Liver (tissue), 9 donors: ENCODE results near the gene PRPSAP1. TPM values are rescaled to one million over a fixed set of nuclear protein-coding genes. Genes with fewer than 3 reads are reported as not detected.

Source experiments
- DNase-seq: peaks from one replicate; pipeline ENCODE4 v3.0.0-alpha.2; 2017; ENCODE audit warnings: low spot score
- H3K27ac ChIP-seq, 2 donors: one replicate each; pipeline ENCODE4 v1.7.0; 2013; ENCODE audit warnings: inconsistent platforms in 2 of 2, low read length in 2 of 2, control low read depth in 1 of 2, low read depth in 1 of 2, mild to moderate bottlenecking in 1 of 2
- H3K27me3 ChIP-seq, 4 donors: one replicate each; pipeline versions ENCODE4 v1.6.1 to v1.7.0; 2013; ENCODE audit warnings: low read length in 3 of 4, inconsistent platforms in 1 of 4, mild to moderate bottlenecking in 1 of 4, moderate library complexity in 1 of 4; ENCODE audit not compliant: control insufficient read depth in 4 of 4, insufficient read depth in 4 of 4
- H3K36me3 ChIP-seq, 4 donors: one replicate each; pipeline versions ENCODE4 v1.6.1 to v1.7.0; 2013; ENCODE audit warnings: low read length in 3 of 4, mild to moderate bottlenecking in 3 of 4, low read depth in 1 of 4, moderate library complexity in 1 of 4; ENCODE audit not compliant: control insufficient read depth in 4 of 4, insufficient read depth in 3 of 4
- H3K4me1 ChIP-seq, 4 donors: one replicate each; pipeline versions ENCODE4 v1.6.1 to v1.7.0; 2013; ENCODE audit warnings: low read length in 3 of 4, mild to moderate bottlenecking in 3 of 4, moderate library complexity in 1 of 4; ENCODE audit not compliant: control insufficient read depth in 4 of 4, insufficient read depth in 4 of 4
- H3K4me3 ChIP-seq, 3 donors: one replicate each; pipeline versions ENCODE4 v1.6.1 to v1.7.0; 2013; ENCODE audit warnings: low read length in 3 of 3, control low read depth in 1 of 3, low read depth in 1 of 3, mild to moderate bottlenecking in 1 of 3
- H3K9ac ChIP-seq, 2 donors: one replicate each; pipeline ENCODE4 v1.7.0; 2013; ENCODE audit warnings: low read length in 2 of 2, mild to moderate bottlenecking in 2 of 2, moderate library complexity in 2 of 2, control low read depth in 1 of 2, low read depth in 1 of 2
- H3K9me3 ChIP-seq, 4 donors: one replicate each; pipeline versions ENCODE4 v1.6.1 to v1.7.0; 2013; ENCODE audit warnings: low read length in 3 of 4; ENCODE audit not compliant: control insufficient read depth in 4 of 4
- EGR1 ChIP-seq, 2 donors: IDR thresholded peaks; 2 replicates each; pipeline ENCODE4 v1.6.1; 2016 to 2018; ENCODE audit warnings: antibody characterized with exemption in 2 of 2, low read depth in 2 of 2
- GABPA ChIP-seq, 2 donors: IDR thresholded peaks in 1 of 2; conservative IDR thresholded peaks in 1 of 2; 2 replicates each; pipeline ENCODE4 v1.6.1; 2016; ENCODE audit warnings: antibody characterized with exemption in 2 of 2, mild to moderate bottlenecking in 1 of 2, moderate library complexity in 1 of 2
- HNF4A ChIP-seq, 2 donors: conservative IDR thresholded peaks; 2 replicates each; pipeline ENCODE4 v1.6.1; 2016; ENCODE audit warnings: antibody characterized with exemption in 2 of 2, mild to moderate bottlenecking in 2 of 2
- HNF4G ChIP-seq: IDR thresholded peaks from 2 replicates; pipeline ENCODE4 v1.6.1; 2016; ENCODE audit warnings: antibody characterized with exemption
- JUND ChIP-seq, 2 donors: IDR thresholded peaks; 2 replicates each; pipeline ENCODE4 v1.6.1; 2016; ENCODE audit warnings: antibody characterized with exemption in 2 of 2
- NR2F2 ChIP-seq: IDR thresholded peaks from 2 replicates; pipeline ENCODE4 v1.6.1; 2016; ENCODE audit warnings: antibody characterized with exemption
- RAD21 ChIP-seq, 2 donors: IDR thresholded peaks; 2 replicates each; pipeline ENCODE4 v1.6.1; 2016; ENCODE audit warnings: antibody characterized with exemption in 2 of 2, mild to moderate bottlenecking in 2 of 2
- RXRA ChIP-seq, 2 donors: IDR thresholded peaks; 2 replicates each; pipeline ENCODE4 v1.6.1; 2017 to 2018; ENCODE audit warnings: antibody characterized with exemption in 2 of 2, mild to moderate bottlenecking in 1 of 2
- SP1 ChIP-seq: IDR thresholded peaks from 2 replicates; pipeline ENCODE4 v1.6.1; 2018; ENCODE audit warnings: antibody characterized with exemption, mild to moderate bottlenecking
- TAF1 ChIP-seq: conservative IDR thresholded peaks from 2 replicates; pipeline ENCODE4 v1.6.1; 2016; ENCODE audit warnings: antibody characterized with exemption, mild to moderate bottlenecking
- YY1 ChIP-seq: IDR thresholded peaks from 2 replicates; pipeline ENCODE4 v1.6.1; 2016; ENCODE audit warnings: antibody characterized with exemption, mild to moderate bottlenecking
- WGBS: extraction: QIAGEN DNeasy Blood & Tissue Kit; methylation state at CpG from one replicate; pipeline ENCODE4 v1.1.7; 2013; 5-methylcytosine and 5-hydroxymethylcytosine counted together
- polyA plus RNA-seq, 2 donors: library from polyadenylated mRNA; stranded (reverse) in 1 of 2; unstranded in 1 of 2; fragments of 200-250 nt in 1 of 2; fragments of >200 nt in 1 of 2; fragmentation: Nextera tagmentation in 1 of 2; extraction: Ambion mirVana in 1 of 2; gene quantifications; one replicate each; pipeline versions ENCODE4 v1.2.1 to v1.2.3, GENCODE V29; 2013 to 2015
- total RNA-seq, 2 donors: library from RNA; depleted of rRNA; stranded (reverse); fragments of >200 nt; gene quantifications; one replicate each; pipeline ENCODE4 v1.2.3, GENCODE V29; 2014
- TF ChIP-seq, protein P1 (sequence below): IDR thresholded peaks from 2 replicates; pipeline ENCODE4 v1.6.1; 2016; ENCODE audit warnings: antibody characterized with exemption
- TF ChIP-seq, protein P2 (sequence below): IDR thresholded peaks from 2 replicates; pipeline ENCODE4 v1.6.1; 2016; ENCODE audit warnings: antibody characterized with exemption
- TF ChIP-seq, protein P3 (sequence below): fragments of 150-350 bp; IDR thresholded peaks from 2 replicates; pipeline ENCODE4 v1.5.1; 2017; ENCODE audit warnings: improper control_type of control experiment, low read depth, low read length; ENCODE audit not compliant: missing input control
- donor health status: healthy.
- donor health status: healthy.
- donor health status: healthy.
- donor health status: healthy.
- donor health status: healthy.

The PRPSAP1 gene
- total and polyA plus RNA-seq, 4 donors, result 21.4 to 78.1 (median 52.6) TPM

DNA sequence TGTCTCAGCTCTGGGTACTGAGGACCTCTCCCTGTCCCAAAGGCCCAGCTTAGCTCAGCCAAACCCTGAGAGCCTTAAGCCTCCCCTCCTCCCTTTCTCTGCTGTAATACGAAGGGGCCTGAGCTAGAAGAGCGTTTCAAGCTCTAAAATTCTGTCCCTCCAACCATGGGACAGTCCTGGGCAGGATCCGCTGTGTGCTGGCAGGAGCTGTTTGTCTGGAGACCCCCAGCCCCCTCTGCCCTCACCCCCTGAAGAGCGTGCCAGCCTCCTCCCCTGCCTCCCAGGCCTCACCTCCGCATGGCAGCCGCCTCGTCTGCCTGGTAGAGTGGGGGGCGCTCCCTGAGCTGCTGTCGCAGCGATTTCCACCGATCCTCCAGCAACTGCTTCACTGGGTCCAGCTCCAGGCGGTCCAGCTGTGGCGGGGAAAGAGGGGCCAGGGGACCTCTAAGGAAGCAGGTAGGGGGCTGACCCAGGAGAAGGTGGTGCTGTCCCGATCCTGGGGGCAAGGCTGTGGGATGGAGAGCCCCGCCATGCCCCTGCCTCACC, 73.9 kb downstream of the PRPSAP1 start:
- DNase-seq, result no peak
- TF ChIP-seq GABPA (IDR thresholded peaks at IDR 0.05 in 1 of 2, conservative IDR thresholded peaks at IDR 0.05 in 1 of 2) (no peak), RAD21 (IDR thresholded peaks at IDR 0.05) (no peak), HNF4G (no peak), RXRA (IDR thresholded peaks at IDR 0.05) (no peak), EGR1 (IDR thresholded peaks at IDR 0.05; ENCODE audit: low read depth in 2 of 2) (no peak), JUND (IDR thresholded peaks at IDR 0.05) (no peak), HNF4A (conservative IDR thresholded peaks at IDR 0.05) (no peak), NR2F2 (no peak), YY1 (no peak), TAF1 (no peak)
- TF ChIP-seq, protein P1, sequence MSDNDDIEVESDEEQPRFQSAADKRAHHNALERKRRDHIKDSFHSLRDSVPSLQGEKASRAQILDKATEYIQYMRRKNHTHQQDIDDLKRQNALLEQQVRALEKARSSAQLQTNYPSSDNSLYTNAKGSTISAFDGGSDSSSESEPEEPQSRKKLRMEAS, result no peak
- TF ChIP-seq, protein P2, sequence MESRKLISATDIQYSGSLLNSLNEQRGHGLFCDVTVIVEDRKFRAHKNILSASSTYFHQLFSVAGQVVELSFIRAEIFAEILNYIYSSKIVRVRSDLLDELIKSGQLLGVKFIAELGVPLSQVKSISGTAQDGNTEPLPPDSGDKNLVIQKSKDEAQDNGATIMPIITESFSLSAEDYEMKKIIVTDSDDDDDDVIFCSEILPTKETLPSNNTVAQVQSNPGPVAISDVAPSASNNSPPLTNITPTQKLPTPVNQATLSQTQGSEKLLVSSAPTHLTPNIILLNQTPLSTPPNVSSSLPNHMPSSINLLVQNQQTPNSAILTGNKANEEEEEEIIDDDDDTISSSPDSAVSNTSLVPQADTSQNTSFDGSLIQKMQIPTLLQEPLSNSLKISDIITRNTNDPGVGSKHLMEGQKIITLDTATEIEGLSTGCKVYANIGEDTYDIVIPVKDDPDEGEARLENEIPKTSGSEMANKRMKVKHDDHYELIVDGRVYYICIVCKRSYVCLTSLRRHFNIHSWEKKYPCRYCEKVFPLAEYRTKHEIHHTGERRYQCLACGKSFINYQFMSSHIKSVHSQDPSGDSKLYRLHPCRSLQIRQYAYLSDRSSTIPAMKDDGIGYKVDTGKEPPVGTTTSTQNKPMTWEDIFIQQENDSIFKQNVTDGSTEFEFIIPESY, result no peak

DNA sequence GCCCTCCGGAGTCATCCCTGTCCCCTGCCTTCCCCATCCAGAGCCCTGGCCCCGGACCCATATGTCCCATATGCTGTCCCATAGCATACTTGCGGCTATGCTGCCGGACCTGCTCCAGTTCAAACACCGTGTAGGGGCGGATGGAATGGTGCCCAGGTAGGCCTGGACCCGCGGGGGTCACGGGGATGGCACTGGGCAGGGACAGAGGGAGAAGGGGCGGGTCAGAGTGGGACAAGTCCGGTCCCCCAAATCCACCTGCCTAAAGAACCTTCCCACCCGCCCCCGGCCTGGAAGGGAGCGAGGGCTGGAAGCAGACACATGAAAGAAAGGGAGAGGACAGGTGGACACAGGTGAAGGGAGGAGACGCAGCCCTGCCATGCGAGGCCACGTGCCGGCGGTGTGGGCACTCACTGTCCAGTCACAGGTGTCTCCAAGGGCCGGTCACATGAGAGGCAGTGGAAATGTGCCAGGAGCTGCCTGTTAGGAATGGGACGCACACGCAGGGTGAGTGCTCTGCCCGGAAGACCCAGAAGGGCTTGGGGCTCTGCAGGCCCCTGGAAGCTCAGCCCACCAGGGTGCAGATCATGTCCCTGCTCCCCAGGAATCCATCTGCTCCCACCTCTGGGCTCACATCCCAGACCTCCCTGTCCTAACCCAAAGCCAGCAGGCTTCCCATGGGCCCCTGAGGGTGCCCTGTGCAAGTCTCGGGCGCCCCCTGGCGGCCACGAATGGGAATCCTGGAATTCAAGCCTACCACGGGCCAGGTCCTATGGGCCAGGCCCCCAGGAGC, 74.6 kb downstream of the PRPSAP1 start:
- no peak overlapping the region for H3K4me3 ChIP-seq
- peaks cover 0 to 1% (median 0%) of the 10 kb centered on the region in 4 donors for H3K36me3 ChIP-seq
- 51% methylated on average over 28 of the region's 28 CpGs for WGBS
- DNase-seq, result peak; percentile 90
- TF ChIP-seq, protein P3, sequence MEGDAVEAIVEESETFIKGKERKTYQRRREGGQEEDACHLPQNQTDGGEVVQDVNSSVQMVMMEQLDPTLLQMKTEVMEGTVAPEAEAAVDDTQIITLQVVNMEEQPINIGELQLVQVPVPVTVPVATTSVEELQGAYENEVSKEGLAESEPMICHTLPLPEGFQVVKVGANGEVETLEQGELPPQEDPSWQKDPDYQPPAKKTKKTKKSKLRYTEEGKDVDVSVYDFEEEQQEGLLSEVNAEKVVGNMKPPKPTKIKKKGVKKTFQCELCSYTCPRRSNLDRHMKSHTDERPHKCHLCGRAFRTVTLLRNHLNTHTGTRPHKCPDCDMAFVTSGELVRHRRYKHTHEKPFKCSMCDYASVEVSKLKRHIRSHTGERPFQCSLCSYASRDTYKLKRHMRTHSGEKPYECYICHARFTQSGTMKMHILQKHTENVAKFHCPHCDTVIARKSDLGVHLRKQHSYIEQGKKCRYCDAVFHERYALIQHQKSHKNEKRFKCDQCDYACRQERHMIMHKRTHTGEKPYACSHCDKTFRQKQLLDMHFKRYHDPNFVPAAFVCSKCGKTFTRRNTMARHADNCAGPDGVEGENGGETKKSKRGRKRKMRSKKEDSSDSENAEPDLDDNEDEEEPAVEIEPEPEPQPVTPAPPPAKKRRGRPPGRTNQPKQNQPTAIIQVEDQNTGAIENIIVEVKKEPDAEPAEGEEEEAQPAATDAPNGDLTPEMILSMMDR, result peak; percentile 92
- TF ChIP-seq RAD21 (IDR thresholded peaks at IDR 0.05) (peak; percentile 98), SP1 (no peak), RXRA (IDR thresholded peaks at IDR 0.05) (peak in 1 of 2 donors; percentile 6)
- H3K9ac ChIP-seq, result no peak overlapping the region
- peaks cover 0 to 33% (median 14%) of the 10 kb centered on the region in 4 donors for H3K4me1 ChIP-seq
- no peaks in the 10 kb centered on the region for H3K27me3 ChIP-seq
- H3K9me3 ChIP-seq, result no peaks in the 10 kb centered on the region
- peak overlapping the region in 1 of 2 donors; percentile 10 for H3K27ac ChIP-seq

More for the DNA sequence above, 73.9 kb downstream of the PRPSAP1 start:
- WGBS, result 87% methylated on average over 15 of the region's 15 CpGs
- H3K9me3 ChIP-seq, result no peaks in the 10 kb centered on the region
- H3K4me3 ChIP-seq, result no peak overlapping the region
- H3K27me3 ChIP-seq, result no peaks in the 10 kb centered on the region
- H3K4me1 ChIP-seq, result peaks cover 0 to 33% (median 14%) of the 10 kb centered on the region in 4 donors
- no peak overlapping the region for H3K9ac ChIP-seq
- H3K27ac ChIP-seq, result no peak overlapping the region
- peaks cover 0 to 1% (median 0%) of the 10 kb centered on the region in 4 donors for H3K36me3 ChIP-seq
